ENCODE results near the gene HNRNPAB.

Gene HNRNPAB

DNA sequence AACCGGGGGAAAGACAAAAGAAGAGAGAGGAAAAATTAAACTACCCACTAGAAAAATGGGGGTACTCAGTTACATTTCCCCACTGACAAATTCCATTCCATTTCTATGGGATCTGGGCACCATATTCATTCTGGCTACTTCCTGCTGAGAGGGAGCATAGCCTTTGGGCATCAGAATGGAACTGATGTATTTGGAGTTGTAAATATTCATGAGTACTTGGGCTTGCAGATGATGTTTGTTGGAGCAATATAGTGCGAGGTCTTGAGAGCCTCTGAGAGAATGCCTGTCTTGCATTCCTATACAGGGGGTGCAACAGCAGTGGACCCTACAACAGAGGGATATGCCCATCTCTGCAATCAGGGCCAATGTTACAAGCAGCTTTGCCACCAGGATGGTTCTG, 33.9 kb upstream of the HNRNPAB start:
- TF ChIP-seq, protein P1, sequence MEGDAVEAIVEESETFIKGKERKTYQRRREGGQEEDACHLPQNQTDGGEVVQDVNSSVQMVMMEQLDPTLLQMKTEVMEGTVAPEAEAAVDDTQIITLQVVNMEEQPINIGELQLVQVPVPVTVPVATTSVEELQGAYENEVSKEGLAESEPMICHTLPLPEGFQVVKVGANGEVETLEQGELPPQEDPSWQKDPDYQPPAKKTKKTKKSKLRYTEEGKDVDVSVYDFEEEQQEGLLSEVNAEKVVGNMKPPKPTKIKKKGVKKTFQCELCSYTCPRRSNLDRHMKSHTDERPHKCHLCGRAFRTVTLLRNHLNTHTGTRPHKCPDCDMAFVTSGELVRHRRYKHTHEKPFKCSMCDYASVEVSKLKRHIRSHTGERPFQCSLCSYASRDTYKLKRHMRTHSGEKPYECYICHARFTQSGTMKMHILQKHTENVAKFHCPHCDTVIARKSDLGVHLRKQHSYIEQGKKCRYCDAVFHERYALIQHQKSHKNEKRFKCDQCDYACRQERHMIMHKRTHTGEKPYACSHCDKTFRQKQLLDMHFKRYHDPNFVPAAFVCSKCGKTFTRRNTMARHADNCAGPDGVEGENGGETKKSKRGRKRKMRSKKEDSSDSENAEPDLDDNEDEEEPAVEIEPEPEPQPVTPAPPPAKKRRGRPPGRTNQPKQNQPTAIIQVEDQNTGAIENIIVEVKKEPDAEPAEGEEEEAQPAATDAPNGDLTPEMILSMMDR (IDR thresholded peaks at IDR 0.05; ENCODE audit: borderline replicate concordance, insufficient read depth, low read depth, low read length), result no peak
- no peak overlapping the region for H3K4me3 ChIP-seq (ENCODE audit: low read depth, low read length)

DNA sequence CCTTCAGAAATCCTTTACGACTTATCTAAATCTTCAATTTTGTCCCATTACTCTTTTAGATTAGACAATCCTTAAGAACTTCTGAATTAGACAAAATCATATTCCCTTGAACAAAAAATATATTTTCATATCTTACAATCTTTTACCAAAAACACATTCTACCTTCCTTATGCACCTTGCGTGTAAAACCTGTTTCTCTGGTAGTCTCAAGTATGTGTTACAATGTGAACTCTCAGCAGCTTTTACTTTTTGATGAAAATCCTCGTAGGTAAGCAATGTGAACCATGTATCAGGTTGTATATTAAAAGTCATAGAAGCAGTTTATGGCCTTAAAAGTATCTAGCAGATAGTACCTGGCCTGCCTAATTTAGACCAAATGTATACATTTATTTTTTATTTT, 29.9 kb upstream of the HNRNPAB start:
- TF ChIP-seq, protein P1 (IDR thresholded peaks at IDR 0.05; ENCODE audit: borderline replicate concordance, insufficient read depth, low read depth, low read length), result no peak
- no peak overlapping the region for H3K4me3 ChIP-seq (ENCODE audit: low read depth, low read length)

DNA sequence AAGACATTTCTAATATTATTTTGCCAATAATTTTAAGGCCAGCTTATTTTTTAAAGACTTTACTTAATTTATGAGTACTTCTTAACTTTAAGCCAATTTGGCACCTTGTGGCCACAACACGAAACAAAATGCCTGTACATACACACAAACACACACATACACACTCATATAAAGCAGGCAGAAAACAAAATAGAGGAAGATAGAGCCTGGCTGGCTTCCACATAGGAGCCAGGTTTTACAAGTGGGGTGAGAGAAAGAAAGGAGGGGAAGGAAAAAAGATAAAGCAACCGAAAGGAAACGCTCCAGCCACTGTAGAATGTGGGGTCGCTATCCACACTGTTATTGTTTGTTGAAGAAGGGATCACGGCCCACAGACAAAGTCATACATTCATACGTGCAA, 27.5 kb upstream of the HNRNPAB start:
- TF ChIP-seq, protein P1 (IDR thresholded peaks at IDR 0.05; ENCODE audit: borderline replicate concordance, insufficient read depth, low read depth, low read length), result no peak
- H3K4me3 ChIP-seq (ENCODE audit: low read depth, low read length), result no peak overlapping the region

DNA sequence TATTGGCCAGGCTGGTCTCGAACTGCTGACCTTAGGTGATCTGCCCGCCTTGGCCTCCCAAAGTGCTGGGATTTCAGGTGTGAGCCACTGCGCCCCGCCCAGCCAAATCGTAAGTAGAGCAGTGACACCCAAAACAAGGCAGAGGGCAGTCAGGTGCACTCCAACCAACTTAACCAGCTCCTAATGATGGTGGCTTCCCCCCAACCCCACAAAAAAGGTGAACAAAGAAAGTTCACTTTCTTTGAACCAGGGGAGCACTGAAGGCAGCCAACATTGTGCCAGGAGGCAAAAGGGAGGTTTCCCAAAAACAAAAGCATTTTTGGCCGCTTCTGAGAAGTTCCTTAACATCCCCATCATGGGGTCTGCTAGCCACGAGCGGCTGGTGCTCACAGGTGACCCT, 26.8 kb upstream of the HNRNPAB start:
- no peak overlapping the region for H3K4me3 ChIP-seq (ENCODE audit: low read depth, low read length)
- TF ChIP-seq, protein P1 (IDR thresholded peaks at IDR 0.05; ENCODE audit: borderline replicate concordance, insufficient read depth, low read depth, low read length), result no peak

DNA sequence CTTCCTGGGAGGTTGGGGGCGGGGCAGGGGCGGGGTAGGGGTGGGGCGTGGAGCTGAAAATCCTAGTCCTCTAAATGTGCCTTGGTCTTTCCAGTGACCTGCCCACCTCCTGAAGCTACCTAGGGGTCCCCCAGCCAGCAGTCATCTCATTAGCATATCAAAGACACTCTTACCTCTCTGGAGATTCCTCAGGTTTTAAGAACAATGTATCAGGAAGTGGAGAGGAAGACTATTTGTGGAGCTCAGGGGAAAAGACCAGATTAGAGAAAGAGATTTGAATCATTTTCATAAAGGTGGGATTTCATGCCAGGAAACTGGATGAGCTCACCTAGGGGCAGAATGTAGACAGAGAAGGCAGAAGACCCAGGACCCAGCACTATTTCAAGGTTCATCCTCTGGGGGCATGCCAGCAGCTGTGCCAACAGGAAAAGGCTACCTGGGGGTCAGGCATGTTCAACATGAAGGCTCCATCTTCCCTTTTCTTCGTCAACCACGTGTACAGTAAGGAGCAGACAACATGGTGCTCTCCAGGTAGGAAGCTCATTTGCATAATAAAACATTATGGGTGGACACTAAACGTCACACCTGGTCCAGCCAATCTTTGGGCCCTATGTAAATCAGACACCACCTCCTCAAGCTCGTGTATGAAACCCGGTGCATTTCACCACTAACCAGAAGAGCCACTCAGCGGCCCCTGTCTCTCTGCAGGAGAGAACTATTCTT, 24.0 kb upstream of the HNRNPAB start:
- H3K4me3 ChIP-seq (ENCODE audit: low read depth, low read length), result no peak overlapping the region
- TF ChIP-seq, protein P1 (IDR thresholded peaks at IDR 0.05; ENCODE audit: borderline replicate concordance, insufficient read depth, low read depth, low read length), result no peak

DNA sequence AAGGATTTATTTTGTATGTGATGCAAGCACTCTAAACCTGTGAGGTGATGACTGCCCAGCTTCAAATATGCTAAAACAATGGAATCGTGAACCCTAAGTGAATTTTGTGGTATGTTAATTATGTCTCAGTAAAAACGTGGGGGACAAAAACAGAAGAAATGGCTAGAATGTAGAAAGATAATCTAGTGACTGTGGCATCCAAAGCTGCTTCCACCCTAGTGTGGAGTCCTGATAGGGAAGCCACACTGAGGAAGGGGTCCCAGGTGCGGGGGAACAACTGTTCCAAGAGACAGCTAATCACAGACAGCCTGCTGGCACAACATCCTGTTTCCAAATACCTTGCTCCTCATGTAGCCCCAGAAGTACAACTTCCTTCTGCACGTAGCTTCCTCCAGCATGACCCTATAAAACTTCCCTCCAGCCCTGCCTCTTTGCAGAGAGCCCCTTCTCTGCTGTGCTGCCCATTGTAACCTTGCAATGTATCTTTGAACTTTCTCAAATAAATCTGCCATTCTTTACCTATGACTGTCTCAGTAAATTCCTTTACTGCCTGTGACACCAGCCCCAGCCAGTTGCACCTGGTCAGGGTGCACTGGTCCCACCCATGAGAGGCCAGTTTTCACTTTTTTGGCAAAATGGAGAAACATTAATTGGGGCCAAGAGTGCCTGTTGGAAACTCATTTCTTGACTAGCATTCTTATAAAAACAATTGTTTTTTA, 22.0 kb upstream of the HNRNPAB start:
- no peak overlapping the region for H3K4me3 ChIP-seq (ENCODE audit: low read depth, low read length)
- TF ChIP-seq, protein P1 (IDR thresholded peaks at IDR 0.05; ENCODE audit: borderline replicate concordance, insufficient read depth, low read depth, low read length), result no peak

DNA sequence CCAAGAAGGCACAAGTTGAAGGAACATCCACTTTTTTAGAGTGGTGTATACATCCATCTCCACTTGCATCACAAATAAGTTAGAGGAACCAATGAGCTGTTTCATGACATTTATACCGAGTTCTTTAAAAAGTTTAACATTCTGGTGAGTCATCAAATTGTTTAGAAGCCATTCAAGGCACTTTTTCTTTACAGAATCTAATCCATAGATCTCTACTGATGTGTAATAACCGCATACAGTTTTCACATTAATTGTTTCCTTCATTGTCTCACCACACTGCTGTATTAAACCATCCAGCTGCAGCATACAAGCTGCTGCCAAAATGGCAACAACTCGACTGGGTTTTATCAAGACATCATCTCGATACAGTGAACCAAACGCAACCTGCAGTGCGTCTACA, 17.9 kb upstream of the HNRNPAB start:
- TF ChIP-seq, protein P1 (IDR thresholded peaks at IDR 0.05; ENCODE audit: borderline replicate concordance, insufficient read depth, low read depth, low read length), result no peak
- H3K4me3 ChIP-seq (ENCODE audit: low read depth, low read length), result no peak overlapping the region
